GM13977 (cell line): ENCODE data around the gene IRX3.
"Not testable (repeated sequence)": the region's sequence is repeated elsewhere in the genome, so short reads cannot be mapped to it uniquely, and the experiment has no call there.

Source experiments
- DNase-seq: peaks from one replicate; pipeline ENCODE4 v3.0.0; 2012; ENCODE audit warnings: low spot score
- CTCF ChIP-seq: IDR thresholded peaks from 2 replicates; pipeline ENCODE4 v1.5.1; 2012; ENCODE audit warnings: mild to moderate bottlenecking, control low read depth; ENCODE audit not compliant: insufficient read depth; ENCODE audit errors: extremely low read depth, missing control alignments
- in situ Hi-C: fragments of 300-500 bp; cut with MboI; formaldehyde crosslinking; loops from one replicate; pipeline ENCODE4 v1.12.0; 2022; ENCODE audit warnings: low sequenced_read_pairs, low pct_unique_long_range_greater_than_20kb, mixed read lengths, inconsistent platforms; ENCODE audit not compliant: unreplicated experiment

The IRX3 gene

GRCh38 chr16:54268340-54268739 lies 18.2 kb downstream of the IRX3 start:
- in situ Hi-C loops: no loop called here
- no peak for DNase-seq
- TF ChIP-seq CTCF: no peak

GRCh38 chr16:54266363-54266955 lies 20.1 kb downstream of the IRX3 start:
- no peak for TF ChIP-seq CTCF
- in situ Hi-C loops: no loop called here
- DNase-seq: no peak

GRCh38 chr16:54265575-54266107 lies 20.9 kb downstream of the IRX3 start:
- no peak for DNase-seq
- TF ChIP-seq CTCF: no peak
- in situ Hi-C loops: no loop called here

GRCh38 chr16:54253118-54253517 lies 33.5 kb downstream of the IRX3 start:
- in situ Hi-C loops: no loop called here
- TF ChIP-seq CTCF: no peak
- no peak for DNase-seq

GRCh38 chr16:54248863-54249710 lies 37.5 kb downstream of the IRX3 start:
- TF ChIP-seq CTCF: no peak
- in situ Hi-C loops: no loop called here
- no peak for DNase-seq

- in situ Hi-C loops: not testable (repeated sequence)
Measured at GRCh38 chr16:54247705-54248104, 38.9 kb downstream of the IRX3 start.

GRCh38 chr16:54246454-54246821 lies 40.1 kb downstream of the IRX3 start:
- in situ Hi-C loops: no loop called here
- no peak for DNase-seq
- no peak for TF ChIP-seq CTCF

More at GRCh38 chr16:54247705-54248104, 38.9 kb downstream of the IRX3 start:
- DNase-seq: not testable (repeated sequence)
